ENCODE results near the gene USH2A. TPM values are rescaled to one million over a fixed set of nuclear protein-coding genes. Genes with fewer than 3 reads are reported as not detected.

USH2A gene
- total and polyA plus RNA-seq, 4 experiments from 2014 or later, result not detected

DNA sequence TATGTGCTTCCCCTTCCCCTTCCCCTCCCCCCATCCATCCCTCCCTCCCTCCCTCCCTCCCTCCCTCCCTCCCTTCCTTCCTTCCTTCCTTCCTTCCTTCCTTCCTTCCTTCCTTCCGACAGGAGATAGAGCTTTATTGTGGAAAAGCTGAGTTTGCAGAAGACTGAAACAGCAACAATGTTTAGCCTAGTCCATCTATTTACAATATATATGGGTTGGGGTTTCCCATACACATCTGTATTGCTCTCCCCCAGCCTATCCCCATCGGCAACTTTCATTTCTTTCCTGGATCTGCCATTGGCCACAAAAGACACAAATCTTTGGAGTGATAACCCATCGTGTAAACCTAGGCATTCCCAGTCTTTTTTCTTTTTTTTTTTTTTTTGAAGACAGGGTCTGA lies 222.3 kb downstream of the USH2A start:
- DNase-seq, result no peak
- Mint-ChIP-seq H3K36me3 (no peaks in the 10 kb centered on the region), H3K9me3 (peaks cover 0 to 9% (median 5%) of the 10 kb centered on the region in 8 donors), H3K4me1 (no peaks in the 10 kb centered on the region), H3K27ac (no peak overlapping the region), H3K4me3 (no peak overlapping the region), H3K27me3 (no peaks in the 10 kb centered on the region)
- ChIA-PET POLR2A (ENCODE audit: partially characterized antibody) (no interaction called here), CTCF (ENCODE audit: partially characterized antibody) (no interaction called here)
- intact Hi-C loops (cut with micrococcal nuclease), result no loop called here
- Histone ChIP-seq H3K36me3 (ENCODE audit: insufficient read depth, low read length) (no peaks in the 10 kb centered on the region), H3K4me3 (ENCODE audit: low read length in 2 of 2) (no peak overlapping the region), H3K4me1 (ENCODE audit: insufficient read depth, low read length) (no peaks in the 10 kb centered on the region), H3K27ac (ENCODE audit: low read depth, low read length) (no peak overlapping the region), H3K27me3 (ENCODE audit: insufficient read depth, low read length) (no peaks in the 10 kb centered on the region), H3K9me3 (ENCODE audit: control insufficient read depth in 1 of 2, low read length in 2 of 2) (no peaks in the 10 kb centered on the region)

DNA sequence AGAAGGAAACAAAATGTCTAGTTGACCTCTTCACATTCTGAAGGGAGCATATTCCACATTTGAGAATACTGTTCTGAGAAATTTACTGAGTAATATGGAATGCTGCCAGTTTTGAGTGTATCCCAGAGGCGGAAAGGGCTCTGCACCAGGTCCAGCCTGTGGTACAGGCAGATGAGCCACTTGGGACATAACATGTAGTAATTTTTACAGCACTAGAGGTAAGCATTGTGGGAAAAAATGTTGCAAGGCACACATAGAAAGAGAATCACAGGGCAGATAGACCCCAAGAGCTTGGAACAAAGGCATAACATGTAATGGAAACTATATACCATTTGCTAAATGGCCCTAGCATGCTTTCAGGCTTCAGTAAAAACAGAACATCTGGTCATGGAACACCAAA lies 228.5 kb downstream of the USH2A start:
- Mint-ChIP-seq H3K36me3 (no peaks in the 10 kb centered on the region), H3K4me3 (no peak overlapping the region), H3K9me3 (peaks cover 0 to 14% (median 6%) of the 10 kb centered on the region in 8 donors), H3K27me3 (no peaks in the 10 kb centered on the region), H3K4me1 (no peaks in the 10 kb centered on the region), H3K27ac (no peak overlapping the region)
- no peaks in the 10 kb centered on the region for H3K36me3 ChIP-seq (ENCODE audit: insufficient read depth, low read length)
- POLR2A ChIA-PET (ENCODE audit: partially characterized antibody), result no interaction called here
- no peaks in the 10 kb centered on the region for H3K9me3 ChIP-seq (ENCODE audit: control insufficient read depth in 1 of 2, low read length in 2 of 2)
- H3K4me1 ChIP-seq (ENCODE audit: insufficient read depth, low read length), result no peaks in the 10 kb centered on the region
- no peak for DNase-seq
- intact Hi-C loops (cut with micrococcal nuclease), result no loop called here
- CTCF ChIA-PET (ENCODE audit: partially characterized antibody), result no interaction called here
- no peak overlapping the region for H3K27ac ChIP-seq (ENCODE audit: low read depth, low read length)
- H3K4me3 ChIP-seq (ENCODE audit: low read length in 2 of 2), result no peak overlapping the region
- H3K27me3 ChIP-seq (ENCODE audit: insufficient read depth, low read length), result no peaks in the 10 kb centered on the region

DNA sequence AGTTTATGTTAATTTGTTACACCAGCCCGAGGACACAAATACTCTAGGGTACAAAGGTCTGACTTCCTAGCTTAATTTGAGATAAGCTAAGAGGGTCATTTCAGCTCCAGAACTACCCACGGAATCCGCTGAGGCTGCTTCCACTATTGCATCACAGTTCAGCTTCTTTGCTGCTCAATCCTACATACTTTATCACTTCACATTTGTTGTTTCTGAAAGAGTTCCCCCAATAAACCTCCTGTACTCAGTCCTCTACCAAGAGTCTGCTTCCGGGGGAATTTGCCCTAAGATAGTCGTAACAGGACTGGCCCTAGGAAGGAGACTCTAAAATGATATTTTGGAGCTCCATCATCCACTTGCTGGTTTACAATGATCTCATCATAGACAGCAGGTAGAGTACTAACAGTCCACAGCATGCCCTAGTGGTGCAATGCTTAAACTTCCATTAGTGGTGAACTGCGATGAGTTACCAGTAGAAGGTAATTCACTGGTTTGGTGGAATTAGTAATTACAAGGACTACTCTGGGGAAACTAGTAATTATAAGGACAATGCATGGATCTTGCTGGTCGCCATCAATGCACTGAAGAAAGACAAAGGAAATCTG lies 229.3 kb downstream of the USH2A start:
- POLR2A ChIA-PET (ENCODE audit: partially characterized antibody), result no interaction called here
- intact Hi-C loops (cut with micrococcal nuclease), result no loop called here
- Histone ChIP-seq H3K36me3 (ENCODE audit: insufficient read depth, low read length) (no peaks in the 10 kb centered on the region), H3K27ac (ENCODE audit: low read depth, low read length) (no peak overlapping the region), H3K9me3 (ENCODE audit: control insufficient read depth in 1 of 2, low read length in 2 of 2) (no peaks in the 10 kb centered on the region), H3K4me3 (ENCODE audit: low read length in 2 of 2) (no peak overlapping the region), H3K4me1 (ENCODE audit: insufficient read depth, low read length) (no peaks in the 10 kb centered on the region), H3K27me3 (ENCODE audit: insufficient read depth, low read length) (no peaks in the 10 kb centered on the region)
- Mint-ChIP-seq H3K27ac (no peak overlapping the region), H3K36me3 (no peaks in the 10 kb centered on the region), H3K4me3 (no peak overlapping the region), H3K4me1 (no peaks in the 10 kb centered on the region), H3K9me3 (peaks cover 0 to 11% (median 4%) of the 10 kb centered on the region in 8 donors), H3K27me3 (no peaks in the 10 kb centered on the region)
- CTCF ChIA-PET (ENCODE audit: partially characterized antibody), result no interaction called here
- DNase-seq, result no peak

GRCh38 chr1:216190438-216190837 lies 232.8 kb downstream of the USH2A start:
- POLR2A ChIA-PET (ENCODE audit: partially characterized antibody), result no interaction called here
- intact Hi-C loops (cut with micrococcal nuclease), result no loop called here
- CTCF ChIA-PET (ENCODE audit: partially characterized antibody), result interaction anchor here (0.7 kb wide), 1 partner anchor 937 kb away, joined by 3 read pairs; no protein-coding TSS in a partner anchor
- no peak for DNase-seq
- Mint-ChIP-seq H3K4me1 (no peaks in the 10 kb centered on the region), H3K27ac (no peak overlapping the region), H3K27me3 (no peaks in the 10 kb centered on the region), H3K36me3 (no peaks in the 10 kb centered on the region), H3K4me3 (no peak overlapping the region), H3K9me3 (peaks cover 0 to 22% (median 7%) of the 10 kb centered on the region in 8 donors)
- Histone ChIP-seq H3K4me3 (ENCODE audit: low read length in 2 of 2) (no peak overlapping the region), H3K36me3 (ENCODE audit: insufficient read depth, low read length) (no peaks in the 10 kb centered on the region), H3K4me1 (ENCODE audit: insufficient read depth, low read length) (no peaks in the 10 kb centered on the region), H3K9me3 (ENCODE audit: control insufficient read depth in 1 of 2, low read length in 2 of 2) (no peaks in the 10 kb centered on the region), H3K27ac (ENCODE audit: low read depth, low read length) (no peak overlapping the region), H3K27me3 (ENCODE audit: insufficient read depth, low read length) (no peaks in the 10 kb centered on the region)

DNA sequence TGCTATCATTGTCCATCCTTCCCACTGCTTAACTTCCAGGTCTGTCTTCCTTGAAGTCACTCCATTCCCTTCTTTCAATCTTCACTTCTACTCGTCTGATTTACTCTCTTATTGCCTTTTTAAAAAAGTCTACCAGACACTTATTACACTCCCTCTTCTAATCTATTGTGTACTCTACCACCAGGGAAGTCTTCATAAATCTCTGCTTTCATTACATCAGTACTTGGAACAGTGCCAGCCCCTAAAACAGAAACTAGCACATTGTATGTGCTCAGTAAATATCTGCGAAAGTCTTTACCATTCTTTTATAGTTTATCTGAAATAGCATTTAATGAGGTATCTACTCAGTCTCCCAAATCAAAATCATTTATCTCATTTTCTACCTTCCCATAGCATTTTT lies 236.4 kb downstream of the USH2A start:
- no peaks in the 10 kb centered on the region for H3K36me3 ChIP-seq (ENCODE audit: insufficient read depth, low read length)
- H3K27ac ChIP-seq (ENCODE audit: low read depth, low read length), result no peak overlapping the region
- no peak overlapping the region for H3K4me3 ChIP-seq (ENCODE audit: low read length in 2 of 2)
- H3K27me3 Mint-ChIP-seq, result no peaks in the 10 kb centered on the region
- intact Hi-C loops (cut with micrococcal nuclease), result no loop called here
- H3K4me1 ChIP-seq (ENCODE audit: insufficient read depth, low read length), result no peaks in the 10 kb centered on the region
- no peak for DNase-seq
- ChIA-PET POLR2A (ENCODE audit: partially characterized antibody) (no interaction called here), CTCF (ENCODE audit: partially characterized antibody) (no interaction called here)
- H3K9me3 Mint-ChIP-seq, result peaks cover 0 to 16% (median 4%) of the 10 kb centered on the region in 8 donors
- no peak overlapping the region for H3K27ac Mint-ChIP-seq
- H3K36me3 Mint-ChIP-seq, result no peaks in the 10 kb centered on the region
- H3K4me3 Mint-ChIP-seq, result no peak overlapping the region
- peaks cover 0 to 2% of the 10 kb centered on the region in 2 donors for H3K9me3 ChIP-seq (ENCODE audit: control insufficient read depth in 1 of 2, low read length in 2 of 2)
- H3K4me1 Mint-ChIP-seq, result no peaks in the 10 kb centered on the region
- no peaks in the 10 kb centered on the region for H3K27me3 ChIP-seq (ENCODE audit: insufficient read depth, low read length)

DNA sequence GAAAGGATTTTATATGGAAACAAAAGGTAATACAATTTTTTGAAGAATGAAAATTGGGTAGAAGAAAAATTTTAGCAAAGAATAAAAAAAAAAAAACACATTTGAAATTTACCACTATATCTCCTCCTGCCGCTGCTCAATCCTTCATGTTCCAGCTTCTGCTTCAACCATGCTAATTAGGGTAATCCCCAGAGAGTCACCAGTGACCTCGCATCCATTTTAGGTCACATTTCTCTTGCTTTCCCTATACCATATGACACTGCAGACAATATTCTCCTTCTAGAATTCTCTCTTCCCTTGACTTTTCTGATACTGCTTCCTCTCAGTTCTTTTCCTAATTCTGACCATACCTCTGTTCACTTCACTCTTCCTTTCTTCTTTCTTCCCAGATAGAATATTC lies 237.1 kb downstream of the USH2A start:
- ChIA-PET CTCF (ENCODE audit: partially characterized antibody) (no interaction called here), POLR2A (ENCODE audit: partially characterized antibody) (no interaction called here)
- Histone ChIP-seq H3K4me1 (ENCODE audit: insufficient read depth, low read length) (no peaks in the 10 kb centered on the region), H3K27ac (ENCODE audit: low read depth, low read length) (no peak overlapping the region), H3K36me3 (ENCODE audit: insufficient read depth, low read length) (no peaks in the 10 kb centered on the region), H3K4me3 (ENCODE audit: low read length in 2 of 2) (no peak overlapping the region), H3K9me3 (ENCODE audit: control insufficient read depth in 1 of 2, low read length in 2 of 2) (peaks cover 0 to 2% of the 10 kb centered on the region in 2 donors), H3K27me3 (ENCODE audit: insufficient read depth, low read length) (no peaks in the 10 kb centered on the region)
- DNase-seq, result no peak
- H3K36me3 Mint-ChIP-seq, result no peaks in the 10 kb centered on the region
- H3K9me3 Mint-ChIP-seq, result peaks cover 0 to 16% (median 4%) of the 10 kb centered on the region in 8 donors
- no peaks in the 10 kb centered on the region for H3K4me1 Mint-ChIP-seq
- no peak overlapping the region for H3K4me3 Mint-ChIP-seq
- no peak overlapping the region for H3K27ac Mint-ChIP-seq
- H3K27me3 Mint-ChIP-seq, result no peaks in the 10 kb centered on the region
- intact Hi-C loops (cut with micrococcal nuclease), result no loop called here

GRCh38 chr1:216184126-216184680 lies 239.0 kb downstream of the USH2A start:
- Histone ChIP-seq H3K4me3 (ENCODE audit: low read length in 2 of 2) (no peak overlapping the region), H3K27me3 (ENCODE audit: insufficient read depth, low read length) (no peaks in the 10 kb centered on the region), H3K36me3 (ENCODE audit: insufficient read depth, low read length) (no peaks in the 10 kb centered on the region), H3K27ac (ENCODE audit: low read depth, low read length) (no peak overlapping the region), H3K9me3 (ENCODE audit: control insufficient read depth in 1 of 2, low read length in 2 of 2) (peaks cover 0 to 2% of the 10 kb centered on the region in 2 donors), H3K4me1 (ENCODE audit: insufficient read depth, low read length) (no peaks in the 10 kb centered on the region)
- ChIA-PET CTCF (ENCODE audit: partially characterized antibody) (no interaction called here), POLR2A (ENCODE audit: partially characterized antibody) (no interaction called here)
- H3K9me3 Mint-ChIP-seq, result peaks cover 0 to 16% (median 5%) of the 10 kb centered on the region in 8 donors
- intact Hi-C loops (cut with micrococcal nuclease), result no loop called here
- H3K27me3 Mint-ChIP-seq, result no peaks in the 10 kb centered on the region
- H3K4me1 Mint-ChIP-seq, result no peaks in the 10 kb centered on the region
- H3K4me3 Mint-ChIP-seq, result no peak overlapping the region
- no peaks in the 10 kb centered on the region for H3K36me3 Mint-ChIP-seq
- H3K27ac Mint-ChIP-seq, result no peak overlapping the region
- DNase-seq, result no peak

Data from CD4-positive, alpha-beta memory T cell (primary cell).